HCT116 (cell line): ENCODE results near the gene EIF3J.

Source experiments
- CBX3 ChIP-seq: IDR thresholded peaks from 2 replicates; pipeline ENCODE4 v1.6.1; 2012; ENCODE audit warnings: low read depth
- EZH2 ChIP-seq: fragments of 200-600 bp; sonication (generic); IDR thresholded peaks from 2 replicates; pipeline ENCODE4 v1.6.1; 2017; ENCODE audit warnings: antibody characterized with exemption, mixed run types
- POLR2AphosphoS5 ChIP-seq: IDR thresholded peaks from 2 replicates; pipeline ENCODE4 v1.6.1; 2011; ENCODE audit warnings: mild to moderate bottlenecking, low read depth, low read length, moderate library complexity
- SIN3A ChIP-seq: IDR thresholded peaks from 2 replicates; pipeline ENCODE4 v1.6.1; 2012; ENCODE audit warnings: low read depth
- SP1 ChIP-seq: IDR thresholded peaks from 2 replicates; pipeline ENCODE4 v1.6.1; 2012; ENCODE audit warnings: low read depth
- ZNF274 ChIP-seq: fragments of 200-500 bp; sonication (Bioruptor generic); IDR thresholded peaks from 2 replicates; pipeline ENCODE4 v1.6.1; 2014; ENCODE audit warnings: mild to moderate bottlenecking, low read depth, low read length, inconsistent platforms
- TF ChIP-seq, protein P1 (sequence below), 3 experiments: fragments of 200-600 bp in 1 of 3; sonication (generic) in 1 of 3; IDR thresholded peaks in 2 of 3; conservative IDR thresholded peaks in 1 of 3; 2 replicates each; pipeline ENCODE4 v1.5.1; 2012 to 2017; ENCODE audit warnings: low read depth in 2 of 3, low read length in 2 of 3, antibody characterized with exemption in 1 of 3, borderline replicate concordance in 1 of 3, control low read depth in 1 of 3, mild to moderate bottlenecking in 1 of 3, mixed read lengths in 1 of 3, mixed run types in 1 of 3, moderate library complexity in 1 of 3; ENCODE audit not compliant: insufficient read depth in 1 of 3

DNA sequence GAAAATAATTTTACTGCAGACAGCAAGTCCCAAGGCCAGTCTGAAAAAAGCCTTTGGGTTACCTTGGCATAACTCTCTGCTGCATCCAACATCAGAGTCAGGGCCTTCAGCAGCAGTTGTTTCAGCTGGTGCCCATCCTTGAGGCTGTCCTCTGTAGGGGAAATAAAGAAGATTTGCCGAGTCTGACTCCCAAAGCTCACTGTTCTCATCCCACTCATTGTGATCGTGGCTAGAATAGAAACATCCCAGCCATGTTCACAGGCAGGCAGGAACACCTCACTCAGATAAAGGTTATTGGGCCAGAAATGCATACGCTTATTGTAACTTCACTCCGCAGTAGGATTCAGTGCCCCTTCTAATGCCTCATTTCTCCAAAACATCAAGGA, 29.2 kb downstream of the EIF3J start:
- TF ChIP-seq POLR2AphosphoS5 (peak; percentile 23; the same call in 1 of the 2 replicates), SIN3A (no peak), SP1 (no peak), ZNF274 (no peak), EZH2 (no peak), CBX3 (no peak)
- TF ChIP-seq, protein P1, sequence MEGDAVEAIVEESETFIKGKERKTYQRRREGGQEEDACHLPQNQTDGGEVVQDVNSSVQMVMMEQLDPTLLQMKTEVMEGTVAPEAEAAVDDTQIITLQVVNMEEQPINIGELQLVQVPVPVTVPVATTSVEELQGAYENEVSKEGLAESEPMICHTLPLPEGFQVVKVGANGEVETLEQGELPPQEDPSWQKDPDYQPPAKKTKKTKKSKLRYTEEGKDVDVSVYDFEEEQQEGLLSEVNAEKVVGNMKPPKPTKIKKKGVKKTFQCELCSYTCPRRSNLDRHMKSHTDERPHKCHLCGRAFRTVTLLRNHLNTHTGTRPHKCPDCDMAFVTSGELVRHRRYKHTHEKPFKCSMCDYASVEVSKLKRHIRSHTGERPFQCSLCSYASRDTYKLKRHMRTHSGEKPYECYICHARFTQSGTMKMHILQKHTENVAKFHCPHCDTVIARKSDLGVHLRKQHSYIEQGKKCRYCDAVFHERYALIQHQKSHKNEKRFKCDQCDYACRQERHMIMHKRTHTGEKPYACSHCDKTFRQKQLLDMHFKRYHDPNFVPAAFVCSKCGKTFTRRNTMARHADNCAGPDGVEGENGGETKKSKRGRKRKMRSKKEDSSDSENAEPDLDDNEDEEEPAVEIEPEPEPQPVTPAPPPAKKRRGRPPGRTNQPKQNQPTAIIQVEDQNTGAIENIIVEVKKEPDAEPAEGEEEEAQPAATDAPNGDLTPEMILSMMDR (IDR thresholded peaks at IDR 0.05 in 2 of 3, conservative IDR thresholded peaks at IDR 0.05 in 1 of 3; ENCODE audit: borderline replicate concordance in 1 of 3, insufficient read depth in 1 of 3, low read depth in 2 of 3, low read length in 2 of 3) = no peak
